Stomach (tissue), 9 donors: ENCODE measurements around the gene TIMM13. TPM values are rescaled to one million over a fixed set of nuclear protein-coding genes. Genes with fewer than 3 reads are reported as not detected.

Experiments
- DNase-seq, 2 donors: peaks; one replicate each; pipeline versions ENCODE4 v3.0.0 to v3.0.0-alpha.2; 2013 to 2019
- H3K27ac ChIP-seq, 5 donors: fragments of 200-600 bp in 4 of 5; sonication (generic) in 4 of 5; one replicate each; pipeline ENCODE4 v1.5.1; 2013 to 2019; ENCODE audit warnings: mild to moderate bottlenecking in 1 of 5, moderate library complexity in 1 of 5
- H3K27me3 ChIP-seq, 3 donors: fragments of 200-600 bp; sonication (generic); one replicate each; pipeline ENCODE4 v1.5.1; 2017 to 2019; ENCODE audit warnings: mixed run types in 1 of 3
- H3K36me3 ChIP-seq, 4 donors: fragments of 200-600 bp; sonication (generic); 1 replicate in 3 of 4; 2 replicates in 1 of 4; pipeline ENCODE4 v1.5.1; 2016 to 2019
- H3K4me1 ChIP-seq, 4 donors: fragments of 200-600 bp; sonication (generic); one replicate each; pipeline ENCODE4 v1.5.1; 2016 to 2019
- H3K4me3 ChIP-seq, 4 donors: fragments of 200-600 bp; sonication (generic) in 3 of 4; one replicate each; pipeline ENCODE4 v1.5.1; 2016 to 2019; ENCODE audit warnings: mild to moderate bottlenecking in 1 of 4
- H3K9me3 ChIP-seq, 4 donors: fragments of 200-600 bp; sonication (generic); one replicate each; pipeline ENCODE4 v1.5.1; 2016 to 2019
- EP300 ChIP-seq: sonication (generic); formaldehyde crosslinking; IDR thresholded peaks from one replicate; pipeline ENCODE4 v1.6.1; 2017; ENCODE audit warnings: antibody characterized with exemption
- POLR2A ChIP-seq, 4 donors: fragments of 450-650 bp; IDR thresholded peaks; one replicate each; pipeline ENCODE4 v1.6.1; 2016; ENCODE audit warnings: antibody characterized with exemption in 4 of 4, control low read depth in 2 of 4, mild to moderate bottlenecking in 1 of 4, moderate library complexity in 1 of 4
- POLR2AphosphoS5 ChIP-seq, 3 donors: sonication (generic); formaldehyde crosslinking; IDR thresholded peaks; one replicate each; pipeline ENCODE4 v1.6.1; 2016; ENCODE audit warnings: antibody characterized with exemption in 3 of 3
- WGBS, 5 donors: extraction: QIAGEN DNeasy Blood & Tissue Kit in 3 of 5; methylation state at CpG; one replicate each; pipeline versions ENCODE4 v1.1.5 to v1.1.7; 2013 to 2018; 5-methylcytosine and 5-hydroxymethylcytosine counted together
- intact Hi-C: fragments of 100-400 bp; cut with DNase I; formaldehyde crosslinking; loops from one replicate; pipeline ENCODE4 v1.15.1; 2023; ENCODE audit warnings: low total_unique reads
- polyA plus RNA-seq, 3 donors: library from polyadenylated mRNA; stranded (reverse); fragments of 200-250 nt; gene quantifications; one replicate each; pipeline ENCODE4 v1.2.3, GENCODE V29; 2013
- total RNA-seq, 5 donors: library from RNA; depleted of rRNA; stranded (reverse); fragments of >200 nt; gene quantifications; one replicate each; pipeline versions ENCODE4 v1.1.0 to v1.2.3, GENCODE V29; 2014 to 2016
- TF ChIP-seq, protein P1 (sequence below), 7 experiments: fragments of 450-650 bp in 4 of 7; fragments of 200-600 bp in 3 of 7; sonication (generic) in 3 of 7; IDR thresholded peaks; one replicate each; pipeline ENCODE4 v1.5.1; 2016 to 2019; ENCODE audit warnings: antibody characterized with exemption in 7 of 7, control low read depth in 2 of 7, mild to moderate bottlenecking in 1 of 7
- donor health status: healthy with polysubstance abuse.
- donor health status: Bipolar disorder and iron deficiency.
- donor health status: healthy.

Gene TIMM13
- total and polyA plus RNA-seq, 8 donors = 19.2 to 133 (median 54.5) TPM; not detected in 1

GRCh38 chr19:2411709-2412108 lies 15.7 kb downstream of the TIMM13 start:
- H3K27me3 ChIP-seq = peaks cover 0 to 28% (median 3%) of the 10 kb centered on the region in 3 donors
- TF ChIP-seq EP300 (no peak), POLR2AphosphoS5 (IDR thresholded peaks at IDR 0.05) (no peak), POLR2A (IDR thresholded peaks at IDR 0.05) (no peak)
- TF ChIP-seq, protein P1, sequence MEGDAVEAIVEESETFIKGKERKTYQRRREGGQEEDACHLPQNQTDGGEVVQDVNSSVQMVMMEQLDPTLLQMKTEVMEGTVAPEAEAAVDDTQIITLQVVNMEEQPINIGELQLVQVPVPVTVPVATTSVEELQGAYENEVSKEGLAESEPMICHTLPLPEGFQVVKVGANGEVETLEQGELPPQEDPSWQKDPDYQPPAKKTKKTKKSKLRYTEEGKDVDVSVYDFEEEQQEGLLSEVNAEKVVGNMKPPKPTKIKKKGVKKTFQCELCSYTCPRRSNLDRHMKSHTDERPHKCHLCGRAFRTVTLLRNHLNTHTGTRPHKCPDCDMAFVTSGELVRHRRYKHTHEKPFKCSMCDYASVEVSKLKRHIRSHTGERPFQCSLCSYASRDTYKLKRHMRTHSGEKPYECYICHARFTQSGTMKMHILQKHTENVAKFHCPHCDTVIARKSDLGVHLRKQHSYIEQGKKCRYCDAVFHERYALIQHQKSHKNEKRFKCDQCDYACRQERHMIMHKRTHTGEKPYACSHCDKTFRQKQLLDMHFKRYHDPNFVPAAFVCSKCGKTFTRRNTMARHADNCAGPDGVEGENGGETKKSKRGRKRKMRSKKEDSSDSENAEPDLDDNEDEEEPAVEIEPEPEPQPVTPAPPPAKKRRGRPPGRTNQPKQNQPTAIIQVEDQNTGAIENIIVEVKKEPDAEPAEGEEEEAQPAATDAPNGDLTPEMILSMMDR (IDR thresholded peaks at IDR 0.05) = no peak
- H3K27ac ChIP-seq = no peak overlapping the region
- peaks cover 0 to 6% (median 6%) of the 10 kb centered on the region in 4 donors for H3K36me3 ChIP-seq
- intact Hi-C loops = no loop called here
- no peak overlapping the region for H3K4me3 ChIP-seq
- no peaks in the 10 kb centered on the region for H3K4me1 ChIP-seq
- 83 to 92% (median 87%) methylated on average over 8 of the region's 8 CpGs for WGBS, 5 donors
- DNase-seq = no peak
- H3K9me3 ChIP-seq = peaks cover 0 to 16% (median 3%) of the 10 kb centered on the region in 4 donors

- Histone ChIP-seq H3K27ac (no peak overlapping the region), H3K27me3 (peaks cover 0 to 28% (median 3%) of the 10 kb centered on the region in 3 donors), H3K36me3 (no peaks in the 10 kb centered on the region), H3K4me3 (no peak overlapping the region), H3K9me3 (peaks cover 0 to 16% (median 3%) of the 10 kb centered on the region in 4 donors), H3K4me1 (no peaks in the 10 kb centered on the region)
- no peak for TF ChIP-seq EP300
- TF ChIP-seq, protein P1 (IDR thresholded peaks at IDR 0.05) = no peak
- intact Hi-C loops = no loop called here
- WGBS, 5 donors = 93 to 100% (median 96%) methylated on average over 7 of the region's 7 CpGs
- DNase-seq = no peak
These were observed 17.4 kb downstream of the TIMM13 start for GRCh38 chr19:2410023-2410422.

GRCh38 chr19:2409352-2409912 lies 18.0 kb downstream of the TIMM13 start:
- no peak for DNase-seq
- Histone ChIP-seq H3K4me3 (no peak overlapping the region), H3K4me1 (no peaks in the 10 kb centered on the region), H3K27ac (no peak overlapping the region), H3K36me3 (no peaks in the 10 kb centered on the region), H3K27me3 (peaks cover 0 to 28% (median 3%) of the 10 kb centered on the region in 3 donors), H3K9me3 (peaks cover 0 to 16% (median 3%) of the 10 kb centered on the region in 4 donors)
- intact Hi-C loops = no loop called here
- TF ChIP-seq EP300 (no peak), POLR2AphosphoS5 (IDR thresholded peaks at IDR 0.05) (no peak), POLR2A (IDR thresholded peaks at IDR 0.05) (no peak)
- TF ChIP-seq, protein P1 (IDR thresholded peaks at IDR 0.05) = no peak
- WGBS, 5 donors = 84 to 90% (median 88%) methylated on average over 7 of the region's 7 CpGs

DNA sequence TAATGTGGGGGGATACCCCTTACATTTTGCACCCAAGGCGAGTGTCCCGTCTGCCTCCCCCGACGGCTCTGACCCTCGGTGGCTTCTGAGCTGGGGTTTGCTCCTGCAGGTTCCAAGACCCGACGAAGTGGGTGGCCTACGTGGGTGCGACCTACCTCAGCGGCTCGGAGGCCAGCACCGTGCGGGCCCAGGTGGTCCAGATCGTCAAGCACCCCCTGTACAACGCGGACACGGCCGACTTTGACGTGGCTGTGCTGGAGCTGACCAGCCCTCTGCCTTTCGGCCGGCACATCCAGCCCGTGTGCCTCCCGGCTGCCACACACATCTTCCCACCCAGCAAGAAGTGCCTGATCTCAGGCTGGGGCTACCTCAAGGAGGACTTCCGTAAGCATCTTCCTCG lies 19.1 kb downstream of the TIMM13 start:
- H3K36me3 ChIP-seq = no peaks in the 10 kb centered on the region
- intact Hi-C loops = no loop called here
- no peak for TF ChIP-seq POLR2A (IDR thresholded peaks at IDR 0.05)
- TF ChIP-seq, protein P1 (IDR thresholded peaks at IDR 0.05) = no peak
- TF ChIP-seq EP300 = no peak
- no peak for TF ChIP-seq POLR2AphosphoS5 (IDR thresholded peaks at IDR 0.05)
- no peak overlapping the region for H3K27ac ChIP-seq
- peaks cover 0 to 28% (median 3%) of the 10 kb centered on the region in 3 donors for H3K27me3 ChIP-seq
- no peaks in the 10 kb centered on the region for H3K4me1 ChIP-seq
- 82 to 88% (median 86%) methylated on average over 21 to 25 of the region's 25 CpGs for WGBS, 5 donors
- DNase-seq = no peak
- no peak overlapping the region for H3K4me3 ChIP-seq
- H3K9me3 ChIP-seq = peaks cover 0 to 16% (median 3%) of the 10 kb centered on the region in 4 donors
